HepG2 (cell line): Measurements from ENCODE around the gene CRADD. TPM values are rescaled to one million over a fixed set of nuclear protein-coding genes. Genes with fewer than 3 reads are reported as not detected.

Experiments
- ETV6 ChIP-seq: sonication (generic); formaldehyde crosslinking; conservative IDR thresholded peaks from 2 replicates; pipeline ENCODE4 v1.4.0; 2020; ENCODE audit warnings: missing genetic modification reagents
- FOXC1 ChIP-seq: sonication (generic); formaldehyde crosslinking; IDR thresholded peaks from 2 replicates; pipeline ENCODE4 v1.8.0; 2022; ENCODE audit warnings: mild to moderate bottlenecking, missing genetic modification reagents, borderline replicate concordance
- KLF11 ChIP-seq: IDR thresholded peaks from 2 replicates; pipeline ENCODE4 v1.6.1; 2016; ENCODE audit warnings: missing compliant biosample characterization
- NCOR1 ChIP-seq: fragments of 200-600 bp; sonication (generic); IDR thresholded peaks from 2 replicates; pipeline ENCODE4 v1.7.0; 2017; ENCODE audit warnings: antibody characterized with exemption, low read length, borderline replicate concordance
- NPAS2 ChIP-seq: sonication (generic); formaldehyde crosslinking; IDR thresholded peaks from 2 replicates; pipeline ENCODE4 v1.8.0; 2022; ENCODE audit warnings: mild to moderate bottlenecking, missing genetic modification reagents, borderline replicate concordance
- TERF1 ChIP-seq: sonication (generic); formaldehyde crosslinking; IDR thresholded peaks from 2 replicates; pipeline ENCODE4 v1.8.0; 2022; ENCODE audit warnings: mild to moderate bottlenecking, missing genetic modification reagents, moderate library complexity
- THAP11 ChIP-seq: IDR thresholded peaks from 2 replicates; pipeline ENCODE4 v1.6.1; 2016; ENCODE audit warnings: missing biosample characterization, missing genetic modification reagents
- ZNF18 ChIP-seq: sonication (generic); formaldehyde crosslinking; IDR thresholded peaks from 2 replicates; pipeline ENCODE4 v1.8.0; 2022; ENCODE audit warnings: mild to moderate bottlenecking, missing genetic modification reagents; ENCODE audit not compliant: insufficient replicate concordance
- ZNF253 ChIP-seq: sonication (generic); formaldehyde crosslinking; IDR thresholded peaks from 2 replicates; pipeline ENCODE4 v1.8.0; 2022; ENCODE audit warnings: mild to moderate bottlenecking, missing genetic modification reagents, borderline replicate concordance
- ZNF343 ChIP-seq: sonication (generic); formaldehyde crosslinking; IDR thresholded peaks from 2 replicates; pipeline ENCODE4 v1.4.0; 2020; ENCODE audit warnings: mild to moderate bottlenecking, missing genetic modification reagents
- ZNF572 ChIP-seq: sonication (generic); formaldehyde crosslinking; IDR thresholded peaks from 2 replicates; pipeline ENCODE4 v1.5.1; 2020; ENCODE audit warnings: mild to moderate bottlenecking, missing genetic modification reagents
- ZNF7 ChIP-seq: IDR thresholded peaks from 2 replicates; pipeline ENCODE4 v1.6.1; 2016; ENCODE audit warnings: missing biosample characterization, missing genetic modification reagents
- ZXDC ChIP-seq: sonication (generic); formaldehyde crosslinking; IDR thresholded peaks from 2 replicates; pipeline ENCODE4 v1.5.0; 2020; ENCODE audit warnings: mild to moderate bottlenecking, missing genetic modification reagents
- polyA plus RNA-seq, 8 experiments: library from polyadenylated mRNA; depleted of rRNA in 3 of 8; stranded (reverse) in 7 of 8; unstranded in 1 of 8; fragments of >200 nt; fragmentation: Illumina TruSeq in 4 of 8; extraction: Trizol in 4 of 8; gene quantifications; 2 replicates each; pipeline versions ENCODE4 v1.2.1 to v1.2.3, GENCODE V29; 2011 to 2016; ENCODE audit warnings: low read depth in 4 of 8, missing spikeins in 1 of 8, mixed read lengths in 1 of 8; ENCODE audit not compliant: insufficient read depth in 1 of 8
- total RNA-seq, 5 experiments: library from RNA; depleted of rRNA; stranded (reverse); fragments of >200 nt; fragmentation: Illumina TruSeq; extraction: Trizol; gene quantifications; 2 replicates each; pipeline ENCODE4 v1.2.3, GENCODE V29; 2016; ENCODE audit warnings: low read depth in 1 of 5

CRADD gene
- total and polyA plus RNA-seq, 2 of the 13 experiments (the other 11 are each of a cell fraction or from before 2014, with no cell fraction given): 12.4 to 18.8 TPM

- no peak for TF ChIP-seq ZNF253 (CRISPR knock-in tag)
- TF ChIP-seq ZXDC: no peak
- TF ChIP-seq NCOR1: no peak
- no peak for TF ChIP-seq ZNF343 (CRISPR knock-in tag)
- no peak for TF ChIP-seq ZNF18 (CRISPR knock-in tag)
- no peak for TF ChIP-seq ETV6 (CRISPR knock-in tag)
- TF ChIP-seq ZNF7 (CRISPR knock-in tag): no peak
- TF ChIP-seq THAP11 (CRISPR knock-in tag): no peak
- no peak for TF ChIP-seq KLF11 (CRISPR knock-in tag)
- TF ChIP-seq ZNF572 (CRISPR knock-in tag): no peak
- no peak for TF ChIP-seq TERF1
- no peak for TF ChIP-seq NPAS2 (CRISPR knock-in tag)
- TF ChIP-seq FOXC1: no peak
Observed at GRCh38 chr12:93833946-93834345, 156.8 kb downstream of the CRADD start (continued).
